Stimulated activated naive CD8-positive, alpha-beta T cell treated with anti-CD3 and anti-CD28 coated beads, Interleukin-15, amount 100 ng/mL, for 72 hours (primary cell): Measurements from ENCODE around the gene RBM18.

Source experiments
- ATAC-seq: fragments of 150-1000 bp; cut with Tn5 transposase; 2 replicates; pipeline ENCODE4 v1.10.0; 2021; ENCODE audit warnings: mild to moderate bottlenecking, moderate library complexity
- DNase-seq, 2 donors: peaks; one replicate each; pipeline ENCODE4 v3.0.0; 2021 to 2022
- H3K27ac Mint-ChIP-seq, 2 donors: one replicate each; pipeline ENCODE4 v1.8.0; 2022; ENCODE audit warnings: mild to moderate bottlenecking in 2 of 2, mixed read lengths in 2 of 2, moderate library complexity in 2 of 2
- H3K27me3 Mint-ChIP-seq: one replicate; pipeline ENCODE4 v1.8.0; 2022; ENCODE audit warnings: mixed read lengths
- H3K4me1 Mint-ChIP-seq: one replicate; pipeline ENCODE4 v1.8.0; 2022; ENCODE audit warnings: mild to moderate bottlenecking, mixed read lengths
- H3K4me3 Mint-ChIP-seq, 2 donors: one replicate each; pipeline ENCODE4 v1.8.0; 2022; ENCODE audit warnings: mild to moderate bottlenecking in 2 of 2, mixed read lengths in 2 of 2, moderate library complexity in 1 of 2
- H3K9me3 Mint-ChIP-seq, 2 donors: one replicate each; pipeline ENCODE4 v1.8.0; 2022; ENCODE audit warnings: mixed read lengths in 2 of 2

RBM18 gene

GRCh38 chr9:122234022-122234748 is 30.5 kb downstream of the RBM18 start:
- DNase-seq (no peak), ATAC-seq (no peak)
- Mint-ChIP-seq H3K27ac (no peak overlapping the region), H3K9me3 (no peaks in the 10 kb centered on the region), H3K27me3 (no peaks in the 10 kb centered on the region), H3K4me1 (no peaks in the 10 kb centered on the region), H3K4me3 (no peak overlapping the region)

GRCh38 chr9:122232796-122233306 is 31.8 kb downstream of the RBM18 start:
- Mint-ChIP-seq H3K4me1 (no peaks in the 10 kb centered on the region), H3K27ac (no peak overlapping the region), H3K4me3 (no peak overlapping the region), H3K27me3 (no peaks in the 10 kb centered on the region), H3K9me3 (no peaks in the 10 kb centered on the region)
- no peak for ATAC-seq
- no peak for DNase-seq

GRCh38 chr9:122229485-122229837 is 35.2 kb downstream of the RBM18 start:
- no peak overlapping the region for H3K4me3 Mint-ChIP-seq

GRCh38 chr9:122228568-122229484 is 35.8 kb downstream of the RBM18 start, which contains the start of gene LHX6:
TSS of gene LHX6 (minus strand) at chr9:122228957. CDS start at chr9:122228740, 217 bp downstream.
- no peak for DNase-seq
- ATAC-seq, result peak; percentile 42
- no peaks in the 10 kb centered on the region for H3K9me3 Mint-ChIP-seq
- peaks cover 35% of the 10 kb centered on the region for H3K27me3 Mint-ChIP-seq
- H3K27ac Mint-ChIP-seq, result no peak within 1 kb of the TSS
- peak within 1 kb of the TSS; percentile 52 to 55 for H3K4me3 Mint-ChIP-seq
- H3K4me1 Mint-ChIP-seq, result no peaks in the 10 kb centered on the region

More at GRCh38 chr9:122229485-122229837, 35.2 kb downstream of the RBM18 start:
- H3K4me1 Mint-ChIP-seq, result no peaks in the 10 kb centered on the region
- H3K9me3 Mint-ChIP-seq, result no peaks in the 10 kb centered on the region
- ATAC-seq, result no peak
- H3K27me3 Mint-ChIP-seq, result peaks cover 29% of the 10 kb centered on the region
- DNase-seq, result no peak
- H3K27ac Mint-ChIP-seq, result no peak overlapping the region

GRCh38 chr9:122228191-122228567 is 36.5 kb downstream of the RBM18 start:
- H3K27me3 Mint-ChIP-seq, result peaks cover 42% of the 10 kb centered on the region
- H3K4me1 Mint-ChIP-seq, result no peaks in the 10 kb centered on the region
- no peak for ATAC-seq
- peak overlapping the region; percentile 52 to 55 for H3K4me3 Mint-ChIP-seq
- no peak for DNase-seq
- H3K9me3 Mint-ChIP-seq, result no peaks in the 10 kb centered on the region
- no peak overlapping the region for H3K27ac Mint-ChIP-seq

GRCh38 chr9:122227575-122227900 is 37.1 kb downstream of the RBM18 start:
- H3K4me3 Mint-ChIP-seq, result no peak overlapping the region
- no peak for DNase-seq
- peaks cover 48% of the 10 kb centered on the region for H3K27me3 Mint-ChIP-seq
- H3K4me1 Mint-ChIP-seq, result no peaks in the 10 kb centered on the region
- ATAC-seq, result no peak
- H3K27ac Mint-ChIP-seq, result no peak overlapping the region
- H3K9me3 Mint-ChIP-seq, result no peaks in the 10 kb centered on the region

GRCh38 chr9:122226758-122227574 is 37.7 kb downstream of the RBM18 start:
- ATAC-seq (peak; percentile 30), DNase-seq (no peak)
- Mint-ChIP-seq H3K4me3 (no peak overlapping the region), H3K9me3 (no peaks in the 10 kb centered on the region), H3K27ac (no peak overlapping the region), H3K27me3 (peaks cover 54% of the 10 kb centered on the region), H3K4me1 (no peaks in the 10 kb centered on the region)

GRCh38 chr9:122226142-122226757 is 38.4 kb downstream of the RBM18 start:
- DNase-seq, result no peak
- Mint-ChIP-seq H3K27me3 (peaks cover 61% of the 10 kb centered on the region), H3K9me3 (no peaks in the 10 kb centered on the region), H3K4me3 (no peak overlapping the region), H3K27ac (peak overlapping the region in 1 of 2 donors; percentile 7), H3K4me1 (no peaks in the 10 kb centered on the region)
- no peak for ATAC-seq

GRCh38 chr9:122225312-122226141 is 39.1 kb downstream of the RBM18 start:
- Mint-ChIP-seq H3K4me3 (no peak overlapping the region), H3K9me3 (no peaks in the 10 kb centered on the region), H3K27ac (no peak overlapping the region), H3K4me1 (peaks cover 2% of the 10 kb centered on the region), H3K27me3 (peaks cover 68% of the 10 kb centered on the region)
- DNase-seq (no peak), ATAC-seq (no peak)

- Mint-ChIP-seq H3K27me3 (peaks cover 89% of the 10 kb centered on the region), H3K27ac (no peak overlapping the region), H3K4me1 (peaks cover 23% of the 10 kb centered on the region), H3K9me3 (no peaks in the 10 kb centered on the region), H3K4me3 (no peak overlapping the region)
- no peak for ATAC-seq
- no peak for DNase-seq
These were observed 41.2 kb downstream of the RBM18 start for GRCh38 chr9:122223435-122223834.

GRCh38 chr9:122222791-122223190 is 41.8 kb downstream of the RBM18 start:
- no peak overlapping the region for H3K4me3 Mint-ChIP-seq
- no peaks in the 10 kb centered on the region for H3K9me3 Mint-ChIP-seq
- H3K27me3 Mint-ChIP-seq, result peaks cover 96% of the 10 kb centered on the region
- H3K4me1 Mint-ChIP-seq, result peaks cover 29% of the 10 kb centered on the region
- DNase-seq (no peak), ATAC-seq (no peak)
- no peak overlapping the region for H3K27ac Mint-ChIP-seq

GRCh38 chr9:122221183-122221811 is 43.3 kb downstream of the RBM18 start:
- no peak for ATAC-seq
- H3K27me3 Mint-ChIP-seq, result peaks cover 100% of the 10 kb centered on the region

GRCh38 chr9:122220673-122221182 is 43.9 kb downstream of the RBM18 start:
- no peak overlapping the region for H3K4me3 Mint-ChIP-seq

More at GRCh38 chr9:122221183-122221811, 43.3 kb downstream of the RBM18 start:
- no peak for DNase-seq
- Mint-ChIP-seq H3K9me3 (no peaks in the 10 kb centered on the region), H3K4me1 (peaks cover 30% of the 10 kb centered on the region), H3K4me3 (no peak overlapping the region), H3K27ac (no peak overlapping the region)

More at GRCh38 chr9:122220673-122221182, 43.9 kb downstream of the RBM18 start:
- Mint-ChIP-seq H3K27me3 (peaks cover 100% of the 10 kb centered on the region), H3K9me3 (no peaks in the 10 kb centered on the region), H3K27ac (no peak overlapping the region), H3K4me1 (peaks cover 30% of the 10 kb centered on the region)
- ATAC-seq (no peak), DNase-seq (no peak)
